IPS-18c (cell line): ENCODE results near the gene TMEM92.
"Not testable (repeated sequence)": the region's sequence is repeated elsewhere in the genome, so short reads cannot be mapped to it uniquely, and the experiment has no call there.

Experiments used
- H3K4me3 ChIP-seq: 2 replicates; pipeline ENCODE4 v1.7.0; 2013; ENCODE audit warnings: low read depth, mild to moderate bottlenecking, low read length, moderate library complexity; ENCODE audit not compliant: insufficient read depth
- H3K9me3 ChIP-seq: one replicate; pipeline ENCODE4 v1.6.1; 2013; ENCODE audit warnings: mild to moderate bottlenecking, low read length, moderate library complexity; ENCODE audit not compliant: control insufficient read depth, insufficient read depth

Gene TMEM92

GRCh38 chr17:50308666-50309065 lies 34.4 kb downstream of the TMEM92 start:
- Histone ChIP-seq H3K9me3 (no peaks in the 10 kb centered on the region), H3K4me3 (no peak overlapping the region)

- Histone ChIP-seq H3K4me3 (no peak overlapping the region), H3K9me3 (no peaks in the 10 kb centered on the region)
These were observed 36.3 kb downstream of the TMEM92 start for GRCh38 chr17:50310455-50311111.

GRCh38 chr17:50311112-50311460 lies 36.8 kb downstream of the TMEM92 start:
- no peaks in the 10 kb centered on the region for H3K9me3 ChIP-seq
- no peak overlapping the region for H3K4me3 ChIP-seq

DNA sequence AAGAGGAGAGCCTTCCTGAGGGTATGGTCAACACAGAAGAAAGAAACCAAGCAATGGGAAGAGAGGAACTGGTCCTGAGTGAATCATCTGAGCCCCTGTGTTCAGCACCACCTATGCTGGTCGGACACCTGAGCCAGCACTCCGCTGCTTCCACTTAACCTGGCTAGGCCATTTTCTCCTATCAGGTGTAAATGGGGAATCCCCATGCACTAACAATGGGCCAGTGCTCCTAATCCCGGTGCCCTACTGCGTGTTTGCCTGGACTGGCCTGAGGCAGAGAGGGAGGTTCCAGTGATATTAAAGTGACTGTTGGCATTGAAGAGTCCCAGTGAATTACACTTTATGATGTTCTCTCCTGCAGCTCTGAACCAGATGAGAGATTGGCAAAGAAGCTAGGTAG lies 37.2 kb downstream of the TMEM92 start:
- Histone ChIP-seq H3K9me3 (no peaks in the 10 kb centered on the region), H3K4me3 (no peak overlapping the region)

- Histone ChIP-seq H3K9me3 (no peaks in the 10 kb centered on the region), H3K4me3 (no peak overlapping the region)
These were observed 38.0 kb downstream of the TMEM92 start for GRCh38 chr17:50312308-50312707.

DNA sequence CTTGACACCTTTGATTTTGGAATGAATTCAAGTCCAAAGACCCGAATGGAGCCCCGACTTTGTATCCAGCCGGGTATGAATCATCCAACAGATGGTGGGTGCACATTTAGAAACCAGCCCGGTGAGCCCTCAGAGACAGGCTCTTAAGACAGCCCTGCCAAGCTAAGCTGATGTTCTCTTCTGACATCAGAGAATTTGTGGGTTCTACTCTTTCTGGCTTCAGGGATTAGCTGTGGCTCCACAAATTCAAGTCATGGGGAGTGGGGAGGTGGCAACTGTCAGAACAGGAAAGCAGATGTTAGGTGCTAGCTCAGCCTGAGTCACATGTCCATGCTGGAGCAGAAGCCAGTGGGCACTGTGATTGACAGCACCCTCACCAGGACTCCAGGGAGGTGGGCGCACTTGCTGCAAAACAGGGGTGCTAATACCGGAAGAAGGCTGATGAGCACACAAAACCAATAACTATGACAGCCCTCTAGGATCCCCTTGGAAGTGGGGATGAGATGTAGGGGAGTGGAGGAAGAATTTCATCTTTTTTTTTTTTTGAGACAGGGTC lies 40.3 kb downstream of the TMEM92 start:
- Histone ChIP-seq H3K9me3 (no peaks in the 10 kb centered on the region), H3K4me3 (no peak overlapping the region)

GRCh38 chr17:50316016-50316587 lies 41.8 kb downstream of the TMEM92 start:
- no peaks in the 10 kb centered on the region for H3K9me3 ChIP-seq

GRCh38 chr17:50316660-50317059 lies 42.4 kb downstream of the TMEM92 start:
- not testable (repeated sequence) for H3K9me3 ChIP-seq, H3K4me3 ChIP-seq

More at GRCh38 chr17:50316016-50316587, 41.8 kb downstream of the TMEM92 start:
- no peak overlapping the region for H3K4me3 ChIP-seq

DNA sequence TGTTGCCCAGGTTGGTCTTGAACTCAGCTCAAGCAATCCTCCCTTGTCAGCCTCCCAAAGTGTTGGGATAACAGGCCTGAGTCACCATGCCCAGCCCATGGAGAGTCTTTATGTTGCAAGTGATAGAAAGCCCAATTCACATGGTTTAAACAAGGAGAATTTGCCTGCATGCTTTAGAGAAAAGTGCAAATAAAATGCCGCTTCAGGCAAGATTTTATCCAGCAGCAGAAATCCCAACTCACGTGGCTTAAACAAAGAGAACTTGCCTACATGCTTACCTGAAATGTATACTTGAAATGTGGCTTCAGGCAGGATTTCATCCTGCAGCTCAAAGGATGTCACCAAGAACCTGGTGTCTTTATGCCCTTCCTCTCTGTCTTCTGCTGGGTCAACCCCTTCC lies 42.9 kb downstream of the TMEM92 start:
- H3K4me3 ChIP-seq: no peak overlapping the region
- no peaks in the 10 kb centered on the region for H3K9me3 ChIP-seq

GRCh38 chr17:50318501-50319285 lies 44.4 kb downstream of the TMEM92 start:
- H3K4me3 ChIP-seq: no peak overlapping the region
- no peaks in the 10 kb centered on the region for H3K9me3 ChIP-seq

- no peak overlapping the region for H3K4me3 ChIP-seq
- H3K9me3 ChIP-seq: no peaks in the 10 kb centered on the region
These were observed 45.2 kb downstream of the TMEM92 start for GRCh38 chr17:50319306-50320004.

GRCh38 chr17:50322271-50322670 lies 48.0 kb downstream of the TMEM92 start:
- Histone ChIP-seq H3K9me3 (no peaks in the 10 kb centered on the region), H3K4me3 (no peak overlapping the region)

DNA sequence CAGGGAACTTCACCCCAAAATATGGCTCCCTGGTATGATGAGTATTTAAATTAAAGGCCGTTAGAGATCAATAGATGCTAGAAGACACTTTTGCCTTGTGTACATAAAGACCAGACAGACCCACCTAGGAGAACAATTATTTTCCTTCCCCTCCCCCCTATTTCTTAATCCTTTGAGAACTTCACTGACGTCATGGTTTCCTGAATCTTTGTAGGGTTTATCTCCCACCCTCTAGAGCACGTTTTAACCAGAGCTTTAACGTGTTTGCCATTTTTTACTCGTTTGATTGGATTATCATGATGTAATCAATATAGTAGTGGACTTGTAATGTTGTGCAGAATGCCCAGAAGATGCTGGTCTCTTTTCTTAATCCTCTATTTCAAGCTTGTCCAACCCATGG lies 48.8 kb downstream of the TMEM92 start:
- no peaks in the 10 kb centered on the region for H3K9me3 ChIP-seq
- no peak overlapping the region for H3K4me3 ChIP-seq

DNA sequence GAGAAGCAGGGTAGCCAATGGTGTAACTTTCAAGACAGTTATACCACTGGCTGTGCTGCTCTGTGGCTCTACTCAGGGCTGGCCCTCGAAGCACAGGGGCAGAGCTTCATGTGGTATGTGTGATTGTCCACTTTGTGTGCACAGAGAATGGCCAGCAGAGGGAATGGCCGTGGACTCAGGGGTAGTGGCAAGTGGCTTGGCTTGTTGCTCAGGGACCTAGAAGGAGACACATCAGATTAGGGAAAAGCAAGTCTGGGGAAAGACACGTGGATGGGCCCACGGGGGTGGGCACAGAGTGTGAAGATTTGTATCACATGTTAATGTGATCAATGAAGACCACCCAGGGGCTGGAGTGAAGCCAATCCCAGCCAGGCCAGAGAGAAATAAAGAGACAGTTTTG lies 51.6 kb downstream of the TMEM92 start:
- no peak overlapping the region for H3K4me3 ChIP-seq

GRCh38 chr17:50326831-50327364 lies 52.6 kb downstream of the TMEM92 start:
- Histone ChIP-seq H3K9me3 (no peaks in the 10 kb centered on the region), H3K4me3 (no peak overlapping the region)

More for the DNA sequence above, 51.6 kb downstream of the TMEM92 start:
- no peaks in the 10 kb centered on the region for H3K9me3 ChIP-seq

DNA sequence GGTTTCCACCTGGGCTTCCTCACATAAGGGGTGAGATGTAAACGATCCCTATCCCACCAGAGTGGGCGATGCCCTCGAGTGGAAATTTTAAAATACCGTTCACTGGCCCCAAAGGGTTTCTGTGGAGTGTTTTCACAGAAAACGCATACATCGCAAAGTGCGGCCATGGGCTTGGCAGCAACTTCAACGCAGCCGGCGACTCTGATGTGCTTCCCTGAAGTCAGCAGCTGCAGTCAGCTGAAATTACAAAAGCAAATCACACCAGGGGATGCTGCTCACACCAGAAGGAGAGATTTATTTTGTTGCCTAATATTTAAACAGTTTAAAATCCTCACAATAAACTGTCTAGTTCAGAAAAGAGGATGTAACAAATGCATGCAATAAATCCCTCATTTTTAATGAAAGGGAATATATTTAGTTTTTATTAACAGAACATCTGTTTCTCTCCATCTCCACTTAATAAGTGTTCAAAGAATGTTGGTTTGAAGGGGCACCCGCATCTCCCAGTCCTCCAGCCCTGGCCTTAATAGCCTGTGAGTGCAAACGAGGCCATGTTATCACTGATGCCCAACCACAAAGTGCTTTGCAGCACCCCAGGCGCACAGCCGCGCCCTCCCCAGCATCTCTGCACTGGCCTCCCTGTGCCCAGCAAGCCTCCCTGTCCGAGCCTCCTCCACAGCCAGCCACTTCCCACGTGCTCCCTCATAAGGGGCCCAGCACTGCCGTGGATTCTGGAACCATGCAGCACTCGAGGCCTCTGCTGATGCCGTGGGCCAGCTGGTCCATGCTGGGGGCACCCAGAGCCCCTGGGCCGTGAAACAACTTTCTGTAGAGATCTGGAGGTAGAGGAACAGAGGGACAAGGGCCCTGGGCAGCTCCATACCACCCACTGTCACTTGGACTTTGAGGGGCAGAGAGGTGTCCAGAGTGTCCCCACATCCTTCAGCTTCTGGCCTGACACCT lies 54.4 kb downstream of the TMEM92 start:
- no peaks in the 10 kb centered on the region for H3K9me3 ChIP-seq
- no peak overlapping the region for H3K4me3 ChIP-seq
